ENCODE data around the gene FAM53B. TPM values are rescaled to one million over a fixed set of nuclear protein-coding genes. Genes with fewer than 3 reads are reported as not detected.

FAM53B gene
- total and polyA plus RNA-seq, 8 donors: 12.8 to 34.6 (median 23.0) TPM

DNA sequence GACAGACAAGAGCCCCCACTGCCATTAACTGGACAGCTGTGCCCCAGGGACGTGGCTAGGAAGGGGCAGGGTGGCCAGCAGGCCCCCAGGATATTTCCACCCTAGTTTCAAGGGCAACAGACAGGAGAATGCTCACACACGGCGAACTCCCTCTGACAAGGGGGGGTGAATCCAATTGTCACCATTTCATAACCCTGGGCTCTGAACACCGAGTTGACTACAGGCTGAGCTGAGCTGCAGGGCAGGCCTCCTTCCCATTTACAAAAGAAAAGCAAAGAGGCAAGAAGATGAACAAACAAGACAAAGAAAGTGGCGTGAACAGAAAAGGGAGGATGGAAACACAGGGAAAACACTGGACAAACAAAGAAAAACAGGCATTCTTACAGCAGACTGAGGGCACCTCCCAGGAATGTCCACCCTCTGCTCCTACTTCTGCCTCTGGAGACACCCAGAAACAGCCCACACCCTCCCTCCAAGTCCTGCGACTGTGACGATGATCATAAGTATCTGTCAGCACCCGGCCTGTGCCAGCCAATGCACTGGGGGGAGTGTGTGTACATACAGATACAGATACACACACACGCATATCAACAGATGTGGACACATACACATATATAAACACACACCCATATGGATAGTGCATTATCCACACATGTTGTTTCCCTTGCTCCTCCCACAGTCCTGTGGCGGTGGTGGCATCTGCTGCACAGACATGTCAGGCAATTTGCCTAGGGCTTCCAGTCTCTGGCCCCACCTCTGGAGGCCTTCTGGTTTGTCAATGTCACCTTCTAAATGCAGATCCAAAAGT is 66.2 kb downstream of the FAM53B start:
- Histone ChIP-seq H3K27me3 (no peaks in the 10 kb centered on the region), H3K36me3 (peaks cover 0 to 12% of the 10 kb centered on the region in 2 donors), H3K27ac (peak overlapping the region in 1 of 2 donors; percentile 57), H3K9me3 (no peaks in the 10 kb centered on the region), H3K4me1 (peaks cover 18 to 95% of the 10 kb centered on the region in 2 donors), H3K4me3 (no peak overlapping the region)
- TF ChIP-seq, protein P1, sequence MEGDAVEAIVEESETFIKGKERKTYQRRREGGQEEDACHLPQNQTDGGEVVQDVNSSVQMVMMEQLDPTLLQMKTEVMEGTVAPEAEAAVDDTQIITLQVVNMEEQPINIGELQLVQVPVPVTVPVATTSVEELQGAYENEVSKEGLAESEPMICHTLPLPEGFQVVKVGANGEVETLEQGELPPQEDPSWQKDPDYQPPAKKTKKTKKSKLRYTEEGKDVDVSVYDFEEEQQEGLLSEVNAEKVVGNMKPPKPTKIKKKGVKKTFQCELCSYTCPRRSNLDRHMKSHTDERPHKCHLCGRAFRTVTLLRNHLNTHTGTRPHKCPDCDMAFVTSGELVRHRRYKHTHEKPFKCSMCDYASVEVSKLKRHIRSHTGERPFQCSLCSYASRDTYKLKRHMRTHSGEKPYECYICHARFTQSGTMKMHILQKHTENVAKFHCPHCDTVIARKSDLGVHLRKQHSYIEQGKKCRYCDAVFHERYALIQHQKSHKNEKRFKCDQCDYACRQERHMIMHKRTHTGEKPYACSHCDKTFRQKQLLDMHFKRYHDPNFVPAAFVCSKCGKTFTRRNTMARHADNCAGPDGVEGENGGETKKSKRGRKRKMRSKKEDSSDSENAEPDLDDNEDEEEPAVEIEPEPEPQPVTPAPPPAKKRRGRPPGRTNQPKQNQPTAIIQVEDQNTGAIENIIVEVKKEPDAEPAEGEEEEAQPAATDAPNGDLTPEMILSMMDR (IDR thresholded peaks at IDR 0.05): no peak
- peak; percentile 10 for ATAC-seq
- intact Hi-C loops (cut with DNase I): no loop called here
- peak in 1 of 4 donors; percentile 67 for DNase-seq

DNA sequence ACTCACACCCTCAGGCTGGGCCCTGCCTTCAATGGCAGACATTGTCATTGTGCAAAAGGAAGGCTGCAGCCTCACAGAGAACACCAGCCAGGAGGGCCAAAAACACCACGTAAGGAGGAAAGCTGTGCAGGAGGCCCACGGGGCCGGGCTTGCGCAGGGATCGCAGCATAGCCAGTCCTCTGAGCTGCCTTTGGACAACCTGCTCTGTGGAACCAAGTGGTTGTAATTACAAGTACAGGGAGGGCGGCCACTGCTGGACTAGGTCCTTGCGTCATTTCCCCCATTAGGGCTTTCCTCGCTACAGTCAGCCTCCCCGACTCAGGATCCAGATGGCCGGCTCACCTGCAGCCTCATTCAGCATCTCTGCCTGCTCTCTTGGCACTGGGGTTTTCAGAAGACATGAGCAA is 66.9 kb downstream of the FAM53B start:
- Histone ChIP-seq H3K27ac (peak overlapping the region in 1 of 2 donors; percentile 18), H3K27me3 (no peaks in the 10 kb centered on the region), H3K4me3 (no peak overlapping the region), H3K4me1 (peaks cover 23 to 95% of the 10 kb centered on the region in 2 donors), H3K36me3 (peaks cover 0 to 12% of the 10 kb centered on the region in 2 donors), H3K9me3 (no peaks in the 10 kb centered on the region)
- TF ChIP-seq, protein P1 (IDR thresholded peaks at IDR 0.05): no peak
- intact Hi-C loops (cut with DNase I): no loop called here
- ATAC-seq: no peak
- peak in 1 of 4 donors; percentile 78 for DNase-seq

DNA sequence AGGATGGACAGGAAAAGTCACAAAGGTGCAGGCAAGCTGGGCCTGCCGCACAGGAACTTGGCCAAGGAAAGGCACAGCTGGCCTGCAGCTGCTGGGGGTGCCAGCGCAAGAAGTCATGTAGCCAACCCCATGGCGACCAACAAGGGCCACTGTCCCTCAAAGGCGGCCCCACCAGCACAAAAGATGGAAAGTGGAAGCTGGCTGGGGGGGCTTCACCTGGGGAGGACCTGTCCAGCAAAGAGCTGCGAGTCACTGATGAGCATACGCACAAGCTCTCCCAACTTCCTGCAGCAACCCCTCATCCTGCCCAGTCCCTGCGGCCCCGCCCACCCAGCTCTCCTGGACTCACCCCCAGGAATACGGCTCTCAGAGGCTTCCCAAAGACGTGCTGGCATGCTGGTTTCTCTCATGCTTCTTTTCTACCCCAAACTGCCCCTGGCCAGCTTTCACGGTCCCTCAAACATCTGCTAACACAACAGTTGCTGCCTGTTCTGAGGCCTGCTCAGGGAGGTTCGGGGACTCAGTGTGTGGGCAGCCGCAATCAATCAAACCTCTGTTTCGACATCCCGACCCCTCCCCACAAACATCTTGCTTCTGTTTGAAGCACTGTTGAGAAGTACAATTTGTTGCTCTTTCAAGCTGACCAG is 67.6 kb downstream of the FAM53B start:
- peaks cover 0 to 6% of the 10 kb centered on the region in 2 donors for H3K36me3 ChIP-seq
- intact Hi-C loops (cut with DNase I): no loop called here
- no peaks in the 10 kb centered on the region for H3K9me3 ChIP-seq
- ATAC-seq: no peak
- H3K4me1 ChIP-seq: peaks cover 23 to 95% of the 10 kb centered on the region in 2 donors
- DNase-seq: peak in 1 of 4 donors; percentile 64
- H3K27me3 ChIP-seq: no peaks in the 10 kb centered on the region
- peak overlapping the region in 1 of 2 donors; percentile 18 for H3K27ac ChIP-seq
- TF ChIP-seq, protein P1 (IDR thresholded peaks at IDR 0.05): no peak
- H3K4me3 ChIP-seq: no peak overlapping the region

DNA sequence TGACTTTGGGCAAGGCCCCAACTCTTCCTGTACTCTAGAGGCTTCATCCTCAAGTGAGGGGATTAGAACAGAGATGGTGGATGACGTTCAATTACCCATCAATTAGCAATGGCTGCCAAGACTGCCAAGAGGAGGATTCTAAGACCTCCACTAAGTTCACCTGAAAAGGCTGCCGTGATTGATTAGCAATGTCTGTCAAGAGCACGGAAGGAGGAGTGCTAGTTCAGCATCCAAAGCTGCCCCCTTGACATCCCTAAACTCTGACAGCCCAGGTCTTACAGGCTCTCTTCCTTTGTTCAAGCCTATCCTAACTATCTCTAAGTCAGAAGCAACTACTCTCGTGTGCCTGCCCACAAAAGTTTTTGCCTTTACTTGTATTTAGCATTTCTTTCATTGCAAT is 68.4 kb downstream of the FAM53B start:
- TF ChIP-seq, protein P1 (IDR thresholded peaks at IDR 0.05): no peak
- ATAC-seq: no peak
- H3K4me1 ChIP-seq: peaks cover 23 to 95% of the 10 kb centered on the region in 2 donors
- no peaks in the 10 kb centered on the region for H3K27me3 ChIP-seq
- no peaks in the 10 kb centered on the region for H3K36me3 ChIP-seq
- intact Hi-C loops (cut with DNase I): no loop called here
- H3K27ac ChIP-seq: no peak overlapping the region
- H3K9me3 ChIP-seq: no peaks in the 10 kb centered on the region
- DNase-seq: no peak
- no peak overlapping the region for H3K4me3 ChIP-seq

DNA sequence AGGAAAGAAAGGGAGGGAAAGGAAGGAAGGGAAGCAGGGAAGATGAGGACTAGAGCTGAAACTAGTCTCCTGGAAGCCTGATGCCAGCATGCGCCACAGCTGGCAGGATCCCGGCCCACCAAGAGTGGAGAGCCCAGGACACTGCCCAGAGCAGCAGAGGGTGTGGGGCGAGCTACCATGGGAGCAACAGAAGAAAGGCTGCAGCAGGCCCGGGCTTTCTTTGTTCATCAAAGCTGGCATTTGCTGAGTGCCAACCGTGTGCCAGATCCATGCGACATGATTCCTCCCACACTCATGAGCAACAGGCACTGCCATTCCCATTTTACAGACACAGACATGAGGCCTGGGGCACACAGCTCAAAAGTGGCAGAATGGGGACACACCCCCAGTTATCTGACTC is 68.9 kb downstream of the FAM53B start:
- intact Hi-C loops (cut with DNase I): no loop called here
- no peaks in the 10 kb centered on the region for H3K27me3 ChIP-seq
- no peak for ATAC-seq
- H3K4me1 ChIP-seq: peaks cover 23 to 95% of the 10 kb centered on the region in 2 donors
- no peak overlapping the region for H3K4me3 ChIP-seq
- DNase-seq: peak in 1 of 4 donors; percentile 34
- no peaks in the 10 kb centered on the region for H3K9me3 ChIP-seq
- TF ChIP-seq, protein P1 (IDR thresholded peaks at IDR 0.05): no peak
- H3K27ac ChIP-seq: peak overlapping the region in 1 of 2 donors; percentile 57
- no peaks in the 10 kb centered on the region for H3K36me3 ChIP-seq
